GM21381 (cell line): Measurements from ENCODE around the gene HLCS.

Experiments
- ATAC-seq: cut with Tn5 transposase; IDR thresholded peaks from one replicate; pipeline ENCODE4 v1.9.1; 2021; ENCODE audit warnings: mild to moderate bottlenecking, moderate library complexity; ENCODE audit not compliant: unreplicated experiment

HLCS gene

DNA sequence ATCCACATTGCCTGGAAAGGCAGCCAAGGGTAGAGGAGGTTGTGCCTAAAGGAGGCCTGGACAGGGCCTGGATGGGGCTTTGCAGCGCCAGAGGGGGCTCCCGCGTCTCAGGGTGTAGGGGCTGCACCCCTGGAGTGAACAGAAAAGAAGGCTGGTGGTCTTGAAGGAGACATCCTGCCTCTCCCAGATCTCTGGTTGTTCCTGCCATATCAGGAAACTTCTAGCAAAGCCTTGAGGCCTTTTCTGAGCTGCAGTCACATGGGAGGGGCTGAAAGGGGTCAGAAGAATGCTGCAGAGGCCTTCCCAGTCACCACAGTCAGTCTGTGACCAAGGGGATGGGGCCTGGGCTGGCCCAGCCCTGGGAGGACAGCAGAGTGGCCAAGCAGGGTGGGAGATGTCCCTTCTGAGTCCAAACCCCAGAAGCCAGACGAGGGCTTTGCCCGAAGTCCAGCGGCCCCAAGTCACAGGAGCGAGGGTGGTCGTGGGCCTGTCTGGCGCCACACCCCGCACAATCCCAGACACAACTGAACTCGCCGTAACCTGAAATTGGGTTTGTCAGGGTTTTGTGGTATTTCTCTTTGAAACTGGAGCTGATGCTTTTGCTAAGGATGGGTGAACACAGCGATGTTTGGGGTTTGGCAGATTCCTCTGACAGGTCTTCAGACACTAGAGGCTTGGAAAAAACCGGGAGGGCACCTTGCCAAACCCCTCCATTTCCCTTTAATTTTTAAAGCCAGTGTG, 237.9 kb downstream of the HLCS start:
- no peak for ATAC-seq

DNA sequence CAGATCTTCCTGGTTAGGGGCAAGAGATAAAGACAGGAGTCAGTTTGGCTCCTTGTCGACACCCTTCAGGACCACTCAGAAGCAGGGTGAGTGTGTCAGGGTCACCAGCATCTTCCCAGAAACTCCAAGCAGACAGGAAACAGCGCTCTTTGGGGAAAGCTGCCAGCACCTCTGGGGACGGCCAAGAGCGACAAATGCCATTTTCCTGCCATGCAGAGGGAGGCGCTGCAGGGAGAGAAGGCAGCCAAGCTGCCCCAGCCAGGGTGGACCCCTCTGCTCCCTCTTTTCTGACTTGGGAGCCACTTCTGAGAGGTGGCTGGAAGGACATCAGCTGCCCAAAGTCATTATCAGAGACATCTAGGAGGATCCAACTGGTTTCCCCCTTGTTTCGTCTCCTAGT, 238.6 kb downstream of the HLCS start:
- ATAC-seq = no peak

DNA sequence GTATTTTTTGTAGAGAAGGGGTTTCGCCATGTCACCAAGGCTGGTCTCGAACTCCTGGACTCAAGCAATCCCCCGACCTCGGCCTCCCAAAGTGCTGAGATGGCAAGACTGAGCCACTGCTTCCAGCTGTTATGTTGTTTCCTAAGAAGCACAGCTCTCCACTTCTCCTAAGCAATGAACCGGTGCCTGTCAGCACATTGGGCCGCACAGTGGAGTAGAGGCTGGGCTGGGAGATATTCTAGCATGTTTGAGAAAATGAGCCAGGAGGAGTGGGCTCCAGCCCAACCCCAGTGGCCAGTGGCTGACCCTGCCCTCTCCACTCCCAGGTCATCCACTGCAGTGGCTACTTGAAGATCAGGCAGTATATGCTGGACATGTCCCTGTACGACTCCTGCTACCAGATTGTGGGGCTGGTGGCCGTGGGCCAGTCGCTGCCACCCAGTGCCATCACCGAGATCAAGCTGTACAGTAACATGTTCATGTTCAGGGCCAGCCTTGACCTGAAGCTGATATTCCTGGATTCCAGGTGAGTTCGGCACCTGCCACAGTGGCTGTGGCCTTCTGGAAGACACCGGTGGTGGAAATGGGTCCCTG, 240.6 kb downstream of the HLCS start:
- no peak for ATAC-seq

DNA sequence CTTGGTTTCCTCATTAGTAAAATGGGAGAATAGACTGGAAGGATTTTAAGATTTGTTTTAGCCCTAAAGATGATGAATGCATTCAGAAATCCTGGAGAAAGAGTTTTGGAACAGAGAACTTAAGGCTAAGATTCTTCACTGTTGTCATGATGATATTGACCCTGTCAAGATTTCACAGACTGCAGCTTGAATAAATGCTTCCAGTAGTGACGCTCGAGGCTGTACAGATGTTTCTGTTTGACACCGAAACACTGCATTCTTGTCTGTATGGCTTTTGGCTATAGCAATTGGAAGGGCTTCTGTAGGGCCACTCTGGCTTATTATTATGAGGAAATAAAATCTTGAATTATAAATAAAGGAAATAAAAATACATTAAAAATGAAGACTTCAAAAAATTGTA, 241.8 kb downstream of the HLCS start:
- no peak for ATAC-seq

DNA sequence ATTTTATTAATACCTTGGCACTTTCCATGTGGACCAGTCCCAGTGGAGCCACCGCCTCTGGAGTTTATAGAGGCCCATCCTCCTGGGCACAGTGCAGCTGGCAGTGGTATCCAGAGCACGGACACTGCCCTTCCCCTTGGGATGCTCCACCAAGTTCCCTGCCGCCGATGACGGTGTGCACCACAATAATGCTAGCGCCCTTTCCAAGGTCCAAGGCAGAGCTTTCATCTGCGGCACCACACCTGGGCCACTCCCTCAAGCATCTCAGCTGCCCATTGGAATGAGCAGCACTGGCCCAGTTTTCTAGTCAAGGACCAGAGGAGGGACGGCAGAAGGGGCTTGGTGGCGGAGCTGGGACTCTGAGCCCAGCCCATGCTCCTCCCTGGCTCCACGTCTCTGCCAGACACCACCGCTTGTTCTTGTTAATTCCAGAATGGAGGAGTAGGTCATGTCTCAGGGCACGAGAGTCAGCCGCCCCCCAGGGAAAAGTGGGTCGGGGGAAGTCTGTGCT, 243.0 kb downstream of the HLCS start:
- no peak for ATAC-seq

DNA sequence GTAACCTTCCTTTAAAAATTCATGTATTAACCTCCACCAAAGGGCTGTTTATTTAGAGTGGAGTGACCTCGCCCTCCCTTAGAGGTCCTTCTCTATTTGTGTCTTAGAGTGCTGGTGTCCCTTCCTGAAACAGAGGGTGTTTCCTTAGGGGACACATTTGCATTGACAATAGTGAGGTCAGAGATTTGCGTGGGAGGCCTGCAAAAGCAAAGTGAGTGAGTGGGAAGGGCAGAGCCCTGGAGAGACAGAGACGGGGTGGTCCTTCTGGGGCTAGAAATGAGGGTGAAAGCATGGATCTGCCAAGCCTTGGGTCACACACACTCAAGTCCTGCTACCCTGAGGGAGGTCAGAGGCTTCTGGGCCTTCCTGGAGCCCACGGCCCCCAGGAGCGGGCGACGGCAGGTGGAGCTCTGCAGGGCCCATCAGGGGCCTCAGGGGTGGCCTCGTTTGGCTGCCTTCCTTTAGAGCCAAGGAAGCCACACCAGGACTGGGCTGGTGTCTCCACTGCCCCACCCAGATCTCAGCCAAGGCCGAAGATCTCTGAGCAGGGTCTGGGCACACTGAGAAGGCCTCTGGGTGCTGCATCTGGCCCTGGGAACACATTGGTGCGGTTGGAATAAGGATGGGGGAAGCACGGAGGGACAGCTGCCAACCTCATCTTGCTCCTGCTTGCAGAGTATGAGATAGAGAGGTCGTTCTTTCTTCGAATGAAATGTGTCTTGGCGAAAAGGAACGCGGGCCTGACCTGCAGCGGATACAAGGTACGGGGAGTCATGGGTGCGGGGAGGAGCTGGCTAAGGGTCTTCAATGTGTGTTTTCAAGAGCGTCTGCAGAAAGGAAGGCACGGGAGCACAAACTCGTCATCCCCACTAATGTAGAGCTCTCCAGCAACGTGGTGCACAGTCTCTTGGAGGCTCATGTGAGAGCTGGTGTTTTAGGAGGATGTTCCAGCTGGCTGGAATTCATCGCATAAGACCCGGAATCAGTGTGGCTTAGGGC, 243.8 kb downstream of the HLCS start:
- ATAC-seq = no peak

DNA sequence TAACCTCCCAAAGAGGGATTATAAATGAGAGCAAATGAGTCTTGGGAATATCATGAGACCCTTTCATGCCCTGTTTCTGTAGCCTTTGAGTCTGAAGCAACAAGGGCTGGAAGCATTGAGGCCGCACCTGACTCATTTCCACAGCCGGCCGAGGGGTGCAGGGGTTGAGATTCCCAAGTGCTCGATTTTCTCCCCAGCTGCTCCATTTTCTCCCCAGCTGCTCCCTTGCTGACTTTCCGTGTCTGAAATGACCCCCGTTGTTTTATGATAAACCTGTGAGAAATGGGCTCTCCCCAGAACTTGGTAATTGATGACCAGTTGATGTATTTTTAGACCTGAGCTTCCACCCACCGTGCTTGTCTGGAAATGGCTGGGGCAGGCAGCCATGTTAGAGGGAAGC, 244.7 kb downstream of the HLCS start:
- ATAC-seq = no peak

DNA sequence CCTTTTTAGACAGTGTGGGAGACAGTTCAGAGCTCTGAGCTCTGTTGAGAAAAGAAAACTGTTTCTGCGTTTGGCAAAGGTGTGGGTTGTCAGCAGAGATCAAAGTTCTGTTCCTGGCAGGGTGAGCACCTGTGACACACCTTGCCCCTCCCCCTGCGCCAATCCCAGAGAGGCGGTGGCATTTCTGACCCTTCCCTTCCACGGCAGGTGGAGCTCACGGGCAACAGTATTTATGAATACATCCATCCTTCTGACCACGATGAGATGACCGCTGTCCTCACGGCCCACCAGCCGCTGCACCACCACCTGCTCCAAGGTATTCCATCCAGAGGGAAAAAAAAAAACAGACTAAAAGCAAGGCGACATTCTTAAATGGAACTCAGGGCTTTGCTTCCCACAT, 246.9 kb downstream of the HLCS start:
- ATAC-seq = no peak

DNA sequence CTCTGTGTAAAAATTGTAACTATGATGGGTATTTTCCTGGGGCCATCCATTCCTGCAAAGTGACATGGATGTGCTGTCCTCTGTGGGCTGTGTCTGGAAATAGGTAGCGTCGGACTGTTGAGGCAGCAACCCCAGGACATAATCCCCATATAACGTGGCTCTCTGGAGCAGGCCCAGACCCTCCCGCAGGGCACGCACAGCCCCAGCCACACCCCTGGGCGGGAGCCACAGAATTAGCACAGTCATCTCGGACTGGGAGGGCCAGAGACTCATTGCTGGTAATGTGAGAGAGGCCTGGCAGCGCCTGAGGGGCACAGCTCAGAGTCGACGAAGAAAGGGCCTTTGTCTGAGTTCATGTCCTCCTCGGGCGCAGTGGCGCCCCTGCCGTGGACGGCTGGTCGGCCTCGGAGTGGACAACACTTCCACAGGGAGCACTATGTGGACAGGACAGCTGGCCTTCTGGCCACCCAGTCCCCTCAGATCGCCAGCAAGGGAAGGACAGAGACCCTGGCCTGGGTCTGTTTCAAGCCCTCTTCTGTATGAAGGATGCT, 247.4 kb downstream of the HLCS start:
- no peak for ATAC-seq

DNA sequence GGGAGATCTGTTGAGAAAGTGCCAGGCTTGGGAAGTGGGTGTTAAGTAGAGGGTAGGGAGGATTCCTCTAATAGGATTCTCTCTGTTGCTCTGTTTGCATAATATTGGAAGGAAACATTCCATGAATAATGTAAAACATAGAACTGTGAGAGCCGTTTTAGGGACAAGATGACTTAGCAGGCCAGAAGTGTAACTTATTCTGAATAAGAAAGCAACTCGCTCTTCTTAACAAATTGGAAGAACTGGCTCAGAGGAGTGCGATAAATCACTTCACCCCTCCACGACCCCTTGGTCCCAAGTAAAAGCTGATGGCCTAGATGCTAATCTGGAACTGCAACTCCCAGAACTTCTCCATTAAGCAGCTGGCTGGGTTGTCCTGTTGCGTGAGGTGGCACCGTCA, 248.5 kb downstream of the HLCS start:
- no peak for ATAC-seq

DNA sequence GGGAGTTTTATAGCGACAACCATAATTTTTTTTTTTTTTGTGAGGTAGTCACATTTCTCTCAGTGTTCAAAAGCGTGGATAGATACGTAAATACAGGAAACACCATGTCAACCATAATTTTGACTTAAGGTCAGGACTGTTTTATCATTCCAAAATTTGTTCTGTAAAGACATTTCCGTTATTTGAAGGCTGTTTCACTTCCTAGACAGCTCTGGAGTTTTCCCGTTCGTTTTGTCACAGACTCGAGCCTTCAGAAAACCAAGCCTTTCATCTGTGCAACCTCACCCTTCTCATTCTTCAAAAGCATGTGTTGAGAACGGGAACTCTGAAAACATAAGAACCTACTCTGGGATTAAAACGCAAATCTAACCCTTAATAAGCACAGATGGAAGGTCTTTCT, 249.6 kb downstream of the HLCS start:
- ATAC-seq = no peak

DNA sequence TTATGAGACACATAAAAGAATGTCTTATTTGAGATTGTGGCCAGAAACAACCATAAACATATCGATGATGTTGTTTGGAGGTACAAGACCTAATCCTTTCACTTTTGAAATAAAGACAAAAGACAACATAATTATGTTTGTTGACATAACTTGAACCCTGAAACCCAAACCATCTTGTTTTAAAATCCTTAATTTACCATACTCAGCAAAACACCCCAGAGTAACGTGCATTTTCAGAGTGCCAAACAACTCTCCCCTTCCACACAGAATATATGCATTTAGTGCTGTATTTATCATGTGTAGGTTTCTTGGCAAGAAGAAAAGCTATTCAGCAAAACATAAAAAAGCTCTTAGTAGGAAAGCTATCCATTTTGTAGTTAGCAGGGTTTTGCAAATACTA, 250.1 kb downstream of the HLCS start:
- ATAC-seq = no peak

DNA sequence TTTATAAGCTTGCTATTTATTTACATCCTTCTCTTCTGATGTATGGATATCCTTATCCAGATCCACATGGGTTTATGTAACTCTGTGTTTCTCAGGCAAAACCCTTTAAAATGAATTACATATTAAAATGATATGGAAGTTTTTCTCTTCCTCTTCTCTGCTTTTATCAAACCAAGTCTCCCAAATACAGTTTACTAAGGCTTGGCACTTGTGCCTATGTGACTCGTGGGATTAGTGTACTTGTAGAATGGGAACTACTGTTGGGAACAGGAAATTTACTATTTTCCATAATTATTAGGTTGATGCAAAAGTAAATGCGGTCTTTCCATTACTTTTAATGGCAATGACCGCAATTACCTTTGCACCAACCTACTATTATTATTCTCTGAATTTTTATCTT, 252.7 kb downstream of the HLCS start:
- ATAC-seq = no peak

DNA sequence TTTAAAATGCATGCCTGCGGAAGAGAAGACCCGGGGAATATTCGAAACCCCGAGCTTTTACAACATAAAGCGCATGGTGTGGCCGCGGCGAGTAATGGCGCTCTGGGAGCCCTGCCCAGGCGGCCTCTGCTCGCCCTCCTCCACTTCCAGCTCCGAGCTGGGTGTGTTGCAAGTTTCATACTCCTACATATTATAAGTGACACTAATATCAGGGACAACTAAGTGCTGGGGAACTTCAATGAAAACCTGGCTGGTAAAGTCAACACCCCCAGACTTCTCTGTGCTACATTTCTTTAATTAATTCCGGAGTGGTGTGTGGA, 255.8 kb downstream of the HLCS start:
- ATAC-seq = no peak

DNA sequence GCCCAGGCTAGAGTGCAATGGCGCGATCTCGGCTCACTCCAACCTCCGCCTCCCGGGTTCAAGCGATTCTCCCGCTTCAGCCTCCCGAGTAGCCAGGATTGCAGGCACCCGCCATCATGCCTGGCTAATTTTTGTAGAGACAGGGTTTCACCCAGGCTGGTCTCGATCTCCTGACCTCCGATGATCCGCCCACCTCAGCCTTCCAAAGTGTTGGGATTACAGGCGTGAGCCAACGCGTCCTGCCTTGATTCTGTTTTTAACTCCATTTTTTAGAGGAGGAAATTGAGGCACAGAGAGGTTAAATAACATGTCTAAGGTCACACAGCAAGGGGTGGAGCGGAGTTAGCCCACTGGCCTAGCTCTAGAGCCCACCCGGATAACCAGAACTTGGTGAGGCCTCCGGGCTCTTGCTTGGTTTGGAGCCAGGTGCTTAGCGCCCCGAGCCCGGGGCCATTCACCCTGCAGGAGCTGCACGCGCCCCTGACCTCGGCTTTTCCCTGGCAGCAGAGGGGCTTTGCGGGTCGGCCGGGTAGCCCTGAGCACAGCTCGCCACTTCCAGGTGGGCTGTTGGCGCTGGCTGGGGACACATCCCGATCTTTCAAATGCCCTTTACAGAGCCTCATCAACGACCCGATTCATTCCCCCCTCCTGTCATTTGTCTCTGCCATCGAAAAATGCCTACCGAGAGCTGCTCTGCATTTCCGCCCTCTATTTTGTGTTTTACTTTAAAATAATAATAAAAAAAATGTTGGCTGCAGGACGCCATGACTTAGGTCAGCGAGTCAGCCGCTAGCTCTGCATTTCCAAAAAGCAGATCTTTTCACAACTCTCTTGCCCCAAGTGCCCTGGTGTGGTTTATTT, 256.4 kb downstream of the HLCS start:
- ATAC-seq = no peak

DNA sequence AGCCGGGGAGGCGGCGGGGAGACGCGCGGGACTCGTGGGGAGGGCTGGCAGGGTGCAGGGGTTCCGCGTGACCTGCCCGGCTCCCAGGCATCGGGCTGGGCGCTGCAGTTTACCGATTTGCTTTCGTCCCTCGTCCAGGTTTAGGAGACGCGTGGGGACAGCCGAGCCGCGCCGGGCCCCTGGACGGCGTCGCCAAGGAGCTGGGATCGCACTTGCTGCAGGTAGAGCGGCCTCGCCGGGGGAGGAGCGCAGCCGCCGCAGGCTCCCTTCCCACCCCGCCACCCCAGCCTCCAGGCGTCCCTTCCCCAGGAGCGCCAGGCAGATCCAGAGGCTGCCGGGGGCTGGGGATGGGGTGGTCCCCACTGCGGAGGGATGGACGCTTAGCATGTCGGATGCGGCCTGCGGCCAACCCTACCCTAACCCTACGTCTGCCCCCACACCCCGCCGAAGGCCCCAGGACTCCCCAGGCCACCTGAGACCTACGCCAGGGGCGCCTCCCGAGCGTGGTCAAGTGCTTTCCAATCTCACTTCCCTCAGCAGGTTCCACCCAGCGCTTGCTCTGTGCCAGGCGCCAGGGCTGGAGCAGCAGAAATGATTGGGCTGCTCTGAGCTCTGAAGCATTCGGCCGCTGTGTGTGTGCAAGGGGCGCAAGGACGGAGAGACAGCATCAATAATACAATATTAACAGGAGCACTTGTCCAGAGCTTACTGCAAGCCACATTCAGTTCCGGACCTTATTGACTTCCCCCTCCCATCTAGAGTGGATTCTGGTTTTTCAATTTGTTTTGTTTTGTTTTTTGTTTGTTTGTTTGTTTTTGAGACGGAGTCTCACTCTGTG, 257.2 kb downstream of the HLCS start:
- ATAC-seq = no peak

DNA sequence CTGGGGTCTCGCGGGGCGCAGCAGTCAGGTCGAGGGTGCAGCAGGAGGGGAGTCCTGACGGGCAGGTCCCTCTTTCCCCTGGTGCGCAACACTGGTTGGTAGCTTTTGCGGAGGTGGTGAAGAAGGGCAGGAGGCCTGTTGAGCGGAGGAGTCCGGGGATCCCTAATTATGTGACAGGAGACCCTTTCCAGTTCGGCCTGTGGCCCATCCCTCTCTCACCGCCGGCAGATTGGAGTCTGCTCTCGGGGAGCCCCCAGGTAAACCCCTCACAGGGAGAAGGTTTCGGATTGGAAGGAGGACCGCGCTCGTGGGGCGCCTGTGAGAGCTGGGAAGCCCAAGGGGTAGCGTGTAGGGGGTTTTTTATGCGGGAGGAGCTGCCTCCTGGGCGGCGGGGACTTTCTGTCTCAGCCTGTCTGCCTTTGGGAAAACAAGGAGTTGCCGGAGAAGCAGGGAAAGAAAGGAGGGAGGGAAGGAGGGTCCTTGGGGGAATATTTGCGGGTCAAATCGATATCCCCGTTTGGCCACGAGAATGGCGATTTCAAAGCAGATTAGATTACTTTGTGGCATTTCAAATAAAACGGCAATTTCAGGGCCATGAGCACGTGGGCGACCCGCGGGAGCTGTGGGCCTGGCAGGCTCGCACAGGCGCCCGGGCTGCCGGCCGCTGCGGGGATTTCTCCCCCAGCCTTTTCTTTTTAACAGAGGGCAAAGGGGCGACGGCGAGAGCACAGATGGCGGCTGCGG, 258.0 kb downstream of the HLCS start:
- no peak for ATAC-seq

DNA sequence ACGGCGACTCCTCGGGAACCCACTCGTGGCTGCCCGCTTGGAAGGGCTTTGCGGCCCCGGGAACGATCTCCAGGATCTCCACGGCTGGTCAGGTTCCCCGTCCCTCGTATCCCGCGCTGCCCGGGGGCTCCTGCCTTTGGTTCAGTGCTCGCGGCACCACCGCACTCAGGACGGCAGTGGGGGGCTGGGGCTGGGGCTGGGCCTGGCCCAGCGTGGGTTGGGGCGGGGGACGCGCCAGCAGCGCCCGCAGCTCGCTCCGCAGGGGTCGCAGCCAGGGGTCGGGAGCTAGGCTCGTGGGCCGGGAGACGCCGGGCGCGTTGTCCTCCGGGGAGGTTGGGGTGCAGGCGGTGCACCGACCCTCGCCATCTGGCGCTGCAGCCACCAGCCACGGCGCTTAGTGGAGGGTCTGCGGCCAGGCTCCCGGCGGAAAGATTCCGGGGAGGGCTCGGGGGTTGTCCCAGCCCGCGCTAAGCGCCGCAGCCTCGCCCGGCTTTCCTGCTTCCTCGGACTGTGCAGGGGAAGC, 258.6 kb downstream of the HLCS start:
- no peak for ATAC-seq
